ENCODE data around the gene PDE4D.
A peak's percentile ranks its signal among the peaks of the same experiment; 100 is the strongest.

PDE4D gene

GRCh38 chr5:59099995-59100345, 793.6 kb downstream of the PDE4D start:
- no peaks in the 10 kb centered on the region for H3K79me1 ChIP-seq (replicated peaks; ENCODE audit: low read length, poor library complexity, severe bottlenecking)
- H2BK120ac ChIP-seq (ENCODE audit: low read depth, low read length): no peak overlapping the region
- no peaks in the 10 kb centered on the region for H3K9me3 ChIP-seq (ENCODE audit: control insufficient read depth, low read length)
- H2AK5ac ChIP-seq (ENCODE audit: low read length, severe bottlenecking): no peak overlapping the region
- no peak overlapping the region for H3K14ac ChIP-seq (ENCODE audit: low read length in 2 of 2)
- H3K23ac ChIP-seq (ENCODE audit: low read length in 2 of 2): no peak overlapping the region
- no peak overlapping the region for H3K27ac ChIP-seq (ENCODE audit: low read length, poor library complexity, severe bottlenecking)
- no peak overlapping the region for H2AFZ ChIP-seq (ENCODE audit: low read depth, low read length)
- no peaks in the 10 kb centered on the region for H3K27me3 ChIP-seq (ENCODE audit: control insufficient read depth in 1 of 2, insufficient read depth in 1 of 2, low read length in 2 of 2)
- H3K4me1 ChIP-seq (ENCODE audit: control insufficient read depth, insufficient read depth, low read depth, low read length): no peaks in the 10 kb centered on the region
- H3K4me2 ChIP-seq (ENCODE audit: low read length, poor library complexity, severe bottlenecking): no peak overlapping the region
- H3K36me3 ChIP-seq (ENCODE audit: control insufficient read depth in 1 of 2, insufficient read depth in 2 of 2, low read depth in 1 of 2, low read length in 2 of 2): no peaks in the 10 kb centered on the region
- 97% methylated on average over 6 of the region's 6 CpGs for WGBS
- peak overlapping the region; percentile 51 for H4K8ac ChIP-seq (ENCODE audit: low read length)
- no peak overlapping the region for H4K91ac ChIP-seq (ENCODE audit: low read length)
- no peak overlapping the region for H2BK15ac ChIP-seq (ENCODE audit: low read depth, poor library complexity, severe bottlenecking)
- no peak overlapping the region for H2BK5ac ChIP-seq (ENCODE audit: low read depth, low read length, poor library complexity, severe bottlenecking)
- no peak for DNase-seq
- peak overlapping the region in 1 of 2 experiments; percentile 63 for H2BK12ac ChIP-seq (ENCODE audit: low read length in 2 of 2)
- H3K4ac ChIP-seq (ENCODE audit: low read depth in 1 of 2, low read length in 2 of 2): no peak overlapping the region
- no peak overlapping the region for H3K9ac ChIP-seq (ENCODE audit: low read length)
- no peak overlapping the region for H3K4me3 ChIP-seq (ENCODE audit: insufficient read depth in 1 of 2, low read depth in 1 of 2, low read length in 2 of 2)
- no peak overlapping the region for H3K18ac ChIP-seq (ENCODE audit: low read depth in 1 of 2, low read length in 2 of 2)

- no peak overlapping the region for H3K4me3 ChIP-seq (ENCODE audit: insufficient read depth in 1 of 2, low read depth in 1 of 2, low read length in 2 of 2)
- H4K91ac ChIP-seq (ENCODE audit: low read length): no peak overlapping the region
- H2BK15ac ChIP-seq (ENCODE audit: low read depth, poor library complexity, severe bottlenecking): no peak overlapping the region
- no peak overlapping the region for H3K4me2 ChIP-seq (ENCODE audit: low read length, poor library complexity, severe bottlenecking)
- H3K79me1 ChIP-seq (replicated peaks; ENCODE audit: low read length, poor library complexity, severe bottlenecking): no peaks in the 10 kb centered on the region
- H3K18ac ChIP-seq (ENCODE audit: low read depth in 1 of 2, low read length in 2 of 2): no peak overlapping the region
- no peak overlapping the region for H2AK5ac ChIP-seq (ENCODE audit: low read length, severe bottlenecking)
- DNase-seq: peak; percentile 90
- no peak overlapping the region for H2AFZ ChIP-seq (ENCODE audit: low read depth, low read length)
- H3K36me3 ChIP-seq (ENCODE audit: control insufficient read depth in 1 of 2, insufficient read depth in 2 of 2, low read depth in 1 of 2, low read length in 2 of 2): no peaks in the 10 kb centered on the region
- H2BK120ac ChIP-seq (ENCODE audit: low read depth, low read length): no peak overlapping the region
- H3K23ac ChIP-seq (ENCODE audit: low read length in 2 of 2): no peak overlapping the region
- no peaks in the 10 kb centered on the region for H3K9me3 ChIP-seq (ENCODE audit: control insufficient read depth, low read length)
- H2BK12ac ChIP-seq (ENCODE audit: low read length in 2 of 2): no peak overlapping the region
- no peak overlapping the region for H3K14ac ChIP-seq (ENCODE audit: low read length in 2 of 2)
- H3K27ac ChIP-seq (ENCODE audit: low read length, poor library complexity, severe bottlenecking): no peak overlapping the region
- WGBS: 15% methylated on average over 2 of the region's 5 CpGs
- H3K4ac ChIP-seq (ENCODE audit: low read depth in 1 of 2, low read length in 2 of 2): no peak overlapping the region
- H3K4me1 ChIP-seq (ENCODE audit: control insufficient read depth, insufficient read depth, low read depth, low read length): no peaks in the 10 kb centered on the region
- no peaks in the 10 kb centered on the region for H3K27me3 ChIP-seq (ENCODE audit: control insufficient read depth in 1 of 2, insufficient read depth in 1 of 2, low read length in 2 of 2)
- H4K8ac ChIP-seq (ENCODE audit: low read length): no peak overlapping the region
- no peak overlapping the region for H3K9ac ChIP-seq (ENCODE audit: low read length)
- H2BK5ac ChIP-seq (ENCODE audit: low read depth, low read length, poor library complexity, severe bottlenecking): no peak overlapping the region
Measured at GRCh38 chr5:59099270-59099994, 794.1 kb downstream of the PDE4D start.

GRCh38 chr5:59098743-59099142, 794.8 kb downstream of the PDE4D start:
- DNase-seq: no peak
- WGBS: 100% methylated on average over 1 of the region's 2 CpGs
- H2BK12ac ChIP-seq (ENCODE audit: low read length in 2 of 2): peak overlapping the region in 1 of 2 experiments; percentile 81
- no peak overlapping the region for H3K4me2 ChIP-seq (ENCODE audit: low read length, poor library complexity, severe bottlenecking)
- no peak overlapping the region for H3K14ac ChIP-seq (ENCODE audit: low read length in 2 of 2)
- H2BK15ac ChIP-seq (ENCODE audit: low read depth, poor library complexity, severe bottlenecking): no peak overlapping the region
- H4K91ac ChIP-seq (ENCODE audit: low read length): peak overlapping the region; percentile 34
- no peaks in the 10 kb centered on the region for H3K27me3 ChIP-seq (ENCODE audit: control insufficient read depth in 1 of 2, insufficient read depth in 1 of 2, low read length in 2 of 2)
- no peak overlapping the region for H2AFZ ChIP-seq (ENCODE audit: low read depth, low read length)
- H3K9me3 ChIP-seq (ENCODE audit: control insufficient read depth, low read length): no peaks in the 10 kb centered on the region
- no peak overlapping the region for H3K4ac ChIP-seq (ENCODE audit: low read depth in 1 of 2, low read length in 2 of 2)
- no peaks in the 10 kb centered on the region for H3K36me3 ChIP-seq (ENCODE audit: control insufficient read depth in 1 of 2, insufficient read depth in 2 of 2, low read depth in 1 of 2, low read length in 2 of 2)
- H2BK120ac ChIP-seq (ENCODE audit: low read depth, low read length): no peak overlapping the region
- H3K9ac ChIP-seq (ENCODE audit: low read length): no peak overlapping the region
- H3K79me1 ChIP-seq (replicated peaks; ENCODE audit: low read length, poor library complexity, severe bottlenecking): no peaks in the 10 kb centered on the region
- no peak overlapping the region for H4K8ac ChIP-seq (ENCODE audit: low read length)
- no peak overlapping the region for H3K4me3 ChIP-seq (ENCODE audit: insufficient read depth in 1 of 2, low read depth in 1 of 2, low read length in 2 of 2)
- H3K18ac ChIP-seq (ENCODE audit: low read depth in 1 of 2, low read length in 2 of 2): no peak overlapping the region
- H2AK5ac ChIP-seq (ENCODE audit: low read length, severe bottlenecking): no peak overlapping the region
- H2BK5ac ChIP-seq (ENCODE audit: low read depth, low read length, poor library complexity, severe bottlenecking): no peak overlapping the region
- no peak overlapping the region for H3K23ac ChIP-seq (ENCODE audit: low read length in 2 of 2)
- H3K27ac ChIP-seq (ENCODE audit: low read length, poor library complexity, severe bottlenecking): no peak overlapping the region
- H3K4me1 ChIP-seq (ENCODE audit: control insufficient read depth, insufficient read depth, low read depth, low read length): no peaks in the 10 kb centered on the region

GRCh38 chr5:59097712-59098111, 795.8 kb downstream of the PDE4D start:
- no peak overlapping the region for H4K91ac ChIP-seq (ENCODE audit: low read length)
- no peak overlapping the region for H2AFZ ChIP-seq (ENCODE audit: low read depth, low read length)
- no peak overlapping the region for H3K4ac ChIP-seq (ENCODE audit: low read depth in 1 of 2, low read length in 2 of 2)
- no peaks in the 10 kb centered on the region for H3K4me1 ChIP-seq (ENCODE audit: control insufficient read depth, insufficient read depth, low read depth, low read length)
- H3K36me3 ChIP-seq (ENCODE audit: control insufficient read depth in 1 of 2, insufficient read depth in 2 of 2, low read depth in 1 of 2, low read length in 2 of 2): no peaks in the 10 kb centered on the region
- no peaks in the 10 kb centered on the region for H3K9me3 ChIP-seq (ENCODE audit: control insufficient read depth, low read length)
- no peak overlapping the region for H3K9ac ChIP-seq (ENCODE audit: low read length)
- no peak overlapping the region for H3K4me2 ChIP-seq (ENCODE audit: low read length, poor library complexity, severe bottlenecking)
- no peak for DNase-seq
- H3K79me1 ChIP-seq (replicated peaks; ENCODE audit: low read length, poor library complexity, severe bottlenecking): no peaks in the 10 kb centered on the region
- no peak overlapping the region for H2BK120ac ChIP-seq (ENCODE audit: low read depth, low read length)
- no peak overlapping the region for H3K27ac ChIP-seq (ENCODE audit: low read length, poor library complexity, severe bottlenecking)
- no peak overlapping the region for H3K14ac ChIP-seq (ENCODE audit: low read length in 2 of 2)
- no peak overlapping the region for H4K8ac ChIP-seq (ENCODE audit: low read length)
- H2BK15ac ChIP-seq (ENCODE audit: low read depth, poor library complexity, severe bottlenecking): no peak overlapping the region
- no peak overlapping the region for H2BK5ac ChIP-seq (ENCODE audit: low read depth, low read length, poor library complexity, severe bottlenecking)
- no peak overlapping the region for H3K23ac ChIP-seq (ENCODE audit: low read length in 2 of 2)
- no peak overlapping the region for H2BK12ac ChIP-seq (ENCODE audit: low read length in 2 of 2)
- H2AK5ac ChIP-seq (ENCODE audit: low read length, severe bottlenecking): no peak overlapping the region
- H3K18ac ChIP-seq (ENCODE audit: low read depth in 1 of 2, low read length in 2 of 2): no peak overlapping the region
- no peaks in the 10 kb centered on the region for H3K27me3 ChIP-seq (ENCODE audit: control insufficient read depth in 1 of 2, insufficient read depth in 1 of 2, low read length in 2 of 2)
- H3K4me3 ChIP-seq (ENCODE audit: insufficient read depth in 1 of 2, low read depth in 1 of 2, low read length in 2 of 2): no peak overlapping the region

Measured in mesenchymal stem cell (in vitro differentiated cells and primary cell).